K562 (cell line): ENCODE results near the gene LSR. TPM values are rescaled to one million over a fixed set of nuclear protein-coding genes. Genes with fewer than 3 reads are reported as not detected.

ENCODE experiments used
- ARID1B ChIP-seq: fragments of 450-650 bp; IDR thresholded peaks from 2 replicates; pipeline ENCODE4 v1.6.1; 2016; ENCODE audit warnings: antibody characterized with exemption, mild to moderate bottlenecking, inconsistent platforms
- BCOR ChIP-seq: fragments of 450-650 bp; IDR thresholded peaks from 2 replicates; pipeline ENCODE4 v1.6.1; 2016
- HDAC6 ChIP-seq: IDR thresholded peaks from 2 replicates; pipeline ENCODE4 v1.6.1; 2012; ENCODE audit warnings: low read depth, mild to moderate bottlenecking, control low read depth, inconsistent platforms, low read length, moderate library complexity
- KLF13 ChIP-seq: fragments of 450-650 bp; IDR thresholded peaks from 2 replicates; pipeline ENCODE4 v1.6.1; 2016; ENCODE audit warnings: missing genetic modification characterization, low read depth, mild to moderate bottlenecking, missing compliant biosample characterization, moderate library complexity, borderline replicate concordance
- LCOR ChIP-seq: sonication (generic); formaldehyde crosslinking; IDR thresholded peaks from 2 replicates; pipeline ENCODE4 v1.8.0; 2022; ENCODE audit warnings: mild to moderate bottlenecking, missing genetic modification reagents
- MLLT1 ChIP-seq, 2 experiments: fragments of 450-650 bp; IDR thresholded peaks; 2 replicates each; pipeline ENCODE4 v1.6.1; 2016
- NFIC ChIP-seq: fragments of 450-650 bp; IDR thresholded peaks from 2 replicates; pipeline ENCODE4 v1.6.1; 2017; ENCODE audit warnings: mild to moderate bottlenecking, inconsistent platforms
- PHF20 ChIP-seq: fragments of 450-650 bp; IDR thresholded peaks from 2 replicates; pipeline ENCODE4 v1.6.1; 2018; ENCODE audit not compliant: partially characterized antibody
- REST ChIP-seq, 2 experiments: fragments of 450-650 bp; formaldehyde crosslinking in 1 of 2; IDR thresholded peaks; 2 replicates each; pipeline versions ENCODE4 v1.4.0 to v1.6.1; 2014 to 2020; ENCODE audit warnings: mild to moderate bottlenecking in 2 of 2, borderline replicate concordance in 1 of 2, low read depth in 1 of 2
- RNF2 ChIP-seq: sonication (generic); IDR thresholded peaks from 2 replicates; pipeline ENCODE4 v1.6.1; 2016
- SMARCA4 ChIP-seq: fragments of 450-650 bp; IDR thresholded peaks from 2 replicates; pipeline ENCODE4 v1.6.1; 2016
- ZBTB33 ChIP-seq: sonication (generic); formaldehyde crosslinking; IDR thresholded peaks from 2 replicates; pipeline ENCODE4 v1.8.1; 2023; ENCODE audit warnings: mild to moderate bottlenecking, missing genetic modification reagents
- polyA plus RNA-seq, 8 experiments: library from polyadenylated mRNA; depleted of rRNA in 4 of 8; stranded (reverse) in 5 of 8; unstranded in 3 of 8; fragments of >200 nt; fragmentation: Nextera tagmentation in 2 of 8; fragmentation: Illumina TruSeq in 1 of 8; extraction: Ambion mirVana in 2 of 8; extraction: Trizol in 1 of 8; gene quantifications; 2 replicates each; pipeline versions ENCODE4 v1.2.1 to v1.2.3, GENCODE V29; 2011 to 2014; ENCODE audit warnings: inconsistent platforms in 1 of 8, missing spikeins in 1 of 8
- total RNA-seq, 7 experiments: library from RNA; depleted of rRNA in 6 of 7; stranded (reverse); fragments of >200 nt in 6 of 7; fragmentation: Illumina TruSeq in 2 of 7; extraction: Trizol in 2 of 7; gene quantifications; 2 replicates each; pipeline versions ENCODE4 v1.2.1 to v1.2.3, GENCODE V29; 2011 to 2021; ENCODE audit warnings: low replicate concordance in 1 of 7

Gene LSR
- total and polyA plus RNA-seq, 9 of the 15 experiments (the other 6 are each of a cell fraction or from before 2014, with no cell fraction given), result 0.44 to 87.9 (median 28.0) TPM

GRCh38 chr19:35296644-35297514 is 48.1 kb downstream of the LSR start (continued):
- no peak for TF ChIP-seq KLF13 (tag)
- peak; percentile 94 for TF ChIP-seq ZBTB33 (CRISPR knock-in tag)
- TF ChIP-seq BCOR, result peak; percentile 50; the same call in 1 of the 2 replicates
- TF ChIP-seq RNF2, result no peak
- no peak for TF ChIP-seq REST (IDR thresholded peaks at IDR 0.05; ENCODE audit: borderline replicate concordance)
- no peak for TF ChIP-seq REST (CRISPR knock-in tag; IDR thresholded peaks at IDR 0.05; ENCODE audit: low read depth)
- TF ChIP-seq LCOR (CRISPR knock-in tag), result no peak
- TF ChIP-seq SMARCA4, result peak; percentile 8; the same call in 1 of the 2 replicates
- 0 out of 2 replicates have a peak, but pooled peaks have one; percentile 11 for TF ChIP-seq NFIC
- peak in 1 of 2 experiments; percentile 39; a peak in 1 of 4 replicates for TF ChIP-seq MLLT1 (IDR thresholded peaks at IDR 0.05)
- peak; percentile 90 for TF ChIP-seq PHF20
- TF ChIP-seq ARID1B, result peak; percentile 35; the same call in 1 of the 2 replicates
- TF ChIP-seq HDAC6, result 0 out of 2 replicates have a peak, but pooled peaks have one; percentile 33
